Neural progenitor cell (in vitro differentiated cells): Measurements from ENCODE around the gene ZNG1B. TPM values are rescaled to one million over a fixed set of nuclear protein-coding genes. Genes with fewer than 3 reads are reported as not detected.
"Not testable (repeated sequence)": the region's sequence is repeated elsewhere in the genome, so short reads cannot be mapped to it uniquely, and the experiment has no call there.

Experiments
- DNase-seq: peaks from one replicate; pipeline ENCODE4 v3.0.0-alpha.2; 2016; ENCODE audit warnings: low spot score
- H2AFZ ChIP-seq: fragments of 200-600 bp; sonication (generic); replicated peaks from 2 replicates; pipeline ENCODE4 v1.6.1; 2016; ENCODE audit warnings: antibody characterized with exemption
- H3F3A ChIP-seq: fragments of 200-600 bp; sonication (generic); 2 replicates; pipeline ENCODE4 v1.6.1; 2016; ENCODE audit warnings: antibody characterized with exemption, low read depth
- H3K27ac ChIP-seq: fragments of 200-600 bp; sonication (generic); 2 replicates; pipeline ENCODE4 v1.5.1; 2016; ENCODE audit warnings: mild to moderate bottlenecking
- H3K27me3 ChIP-seq: fragments of 200-600 bp; sonication (generic); 2 replicates; pipeline ENCODE4 v1.6.1; 2016; ENCODE audit warnings: mild to moderate bottlenecking, moderate library complexity
- H3K36me3 ChIP-seq: fragments of 200-600 bp; sonication (generic); 2 replicates; pipeline ENCODE4 v1.5.1; 2016
- H3K4me1 ChIP-seq: fragments of 200-600 bp; sonication (generic); 2 replicates; pipeline ENCODE4 v1.6.1; 2016; ENCODE audit warnings: mixed run types
- H3K4me2 ChIP-seq: fragments of 200-600 bp; sonication (generic); 2 replicates; pipeline ENCODE4 v1.6.1; 2016
- H3K4me3 ChIP-seq: fragments of 200-600 bp; sonication (generic); 2 replicates; pipeline ENCODE4 v1.5.1; 2016
- H3K79me2 ChIP-seq: fragments of 200-600 bp; sonication (generic); 2 replicates; pipeline ENCODE4 v1.6.1; 2016; ENCODE audit warnings: low read depth
- H3K9ac ChIP-seq: fragments of 200-600 bp; sonication (generic); 2 replicates; pipeline ENCODE4 v1.6.1; 2016
- H3K9me3 ChIP-seq: fragments of 200-600 bp; sonication (generic); 2 replicates; pipeline ENCODE4 v1.5.1; 2016; ENCODE audit warnings: low read depth
- H4K20me1 ChIP-seq: fragments of 200-600 bp; sonication (generic); 2 replicates; pipeline ENCODE4 v1.6.1; 2016; ENCODE audit warnings: low read depth
- H3K27ac Mint-ChIP-seq: 3 replicates; pipeline ENCODE4 v1.8.0; 2021; ENCODE audit warnings: mixed read lengths
- H3K27me3 Mint-ChIP-seq: 2 replicates; pipeline ENCODE4 v1.8.0; 2022; ENCODE audit warnings: low read depth, mild to moderate bottlenecking, inconsistent platforms, moderate library complexity, mixed read lengths; ENCODE audit not compliant: insufficient read depth
- H3K36me3 Mint-ChIP-seq: 3 replicates; pipeline ENCODE4 v1.8.0; 2021; ENCODE audit warnings: mixed read lengths
- H3K4me1 Mint-ChIP-seq: 3 replicates; pipeline ENCODE4 v1.8.0; 2021; ENCODE audit warnings: mixed read lengths
- H3K4me3 Mint-ChIP-seq: 3 replicates; pipeline ENCODE4 v1.8.0; 2021; ENCODE audit warnings: mild to moderate bottlenecking, moderate library complexity, mixed read lengths
- H3K9me3 Mint-ChIP-seq: 3 replicates; pipeline ENCODE4 v1.8.0; 2020; ENCODE audit warnings: mixed read lengths
- total RNA-seq: library from RNA; depleted of rRNA; stranded (reverse); fragments of >200 nt; gene quantifications from 2 replicates; pipeline ENCODE4 v1.2.3, GENCODE V29; 2015; ENCODE audit warnings: low replicate concordance

ZNG1B gene
- total RNA-seq, 1 donor from 2014 or later, result 68.9 TPM

GRCh38 chr2:113520837-113521236 is 83.3 kb downstream of the ZNG1B start:
- H3K27ac Mint-ChIP-seq, H3K4me3 ChIP-seq, H3K9ac ChIP-seq, H3F3A ChIP-seq, H3K27me3 Mint-ChIP-seq, DNase-seq, H3K4me2 ChIP-seq, H3K4me1 ChIP-seq, H3K9me3 ChIP-seq, H3K4me1 Mint-ChIP-seq, H2AFZ ChIP-seq, H4K20me1 ChIP-seq, H3K27ac ChIP-seq, H3K27me3 ChIP-seq, H3K9me3 Mint-ChIP-seq, H3K4me3 Mint-ChIP-seq, H3K79me2 ChIP-seq, H3K36me3 Mint-ChIP-seq, H3K36me3 ChIP-seq: not testable (repeated sequence)

GRCh38 chr2:113521492-113521891 is 84.0 kb downstream of the ZNG1B start:
- H3K4me1 ChIP-seq, H3K27ac ChIP-seq, H3K4me2 ChIP-seq, DNase-seq, H3F3A ChIP-seq, H3K79me2 ChIP-seq, H2AFZ ChIP-seq, H3K27me3 ChIP-seq, H3K27ac Mint-ChIP-seq, H3K36me3 Mint-ChIP-seq, H3K36me3 ChIP-seq, H3K4me1 Mint-ChIP-seq, H3K9ac ChIP-seq, H3K4me3 ChIP-seq, H4K20me1 ChIP-seq, H3K9me3 Mint-ChIP-seq, H3K9me3 ChIP-seq, H3K4me3 Mint-ChIP-seq, H3K27me3 Mint-ChIP-seq: not testable (repeated sequence)

- not testable (repeated sequence) for H2AFZ ChIP-seq, H3K27me3 Mint-ChIP-seq, H3K4me3 Mint-ChIP-seq, DNase-seq, H3F3A ChIP-seq, H3K4me1 ChIP-seq, H3K9ac ChIP-seq, H3K27ac ChIP-seq, H3K36me3 Mint-ChIP-seq, H3K79me2 ChIP-seq, H3K4me1 Mint-ChIP-seq, H3K4me2 ChIP-seq, H4K20me1 ChIP-seq, H3K27ac Mint-ChIP-seq, H3K9me3 ChIP-seq, H3K4me3 ChIP-seq, H3K36me3 ChIP-seq, H3K9me3 Mint-ChIP-seq
- peaks cover 13% of the 10 kb centered on the region for H3K27me3 ChIP-seq
Measured at GRCh38 chr2:113524986-113525385, 87.5 kb downstream of the ZNG1B start.

- not testable (repeated sequence) for H3K9me3 ChIP-seq, H3K9me3 Mint-ChIP-seq, H2AFZ ChIP-seq, H3K4me1 Mint-ChIP-seq, H3K27me3 Mint-ChIP-seq, H3K4me3 Mint-ChIP-seq, H3K27ac ChIP-seq, H3F3A ChIP-seq, H3K79me2 ChIP-seq, H3K27ac Mint-ChIP-seq, H3K36me3 Mint-ChIP-seq, H3K4me2 ChIP-seq, H3K36me3 ChIP-seq, H3K4me3 ChIP-seq, DNase-seq, H3K9ac ChIP-seq, H3K4me1 ChIP-seq, H4K20me1 ChIP-seq
- peaks cover 30% of the 10 kb centered on the region for H3K27me3 ChIP-seq
Measured at GRCh38 chr2:113527350-113528045, 90.0 kb downstream of the ZNG1B start.

- not testable (repeated sequence) for H3K9me3 Mint-ChIP-seq, H3K36me3 Mint-ChIP-seq, H3K27me3 Mint-ChIP-seq
Measured at GRCh38 chr2:113528126-113528525, 90.6 kb downstream of the ZNG1B start.

GRCh38 chr2:113528904-113529303 is 91.4 kb downstream of the ZNG1B start:
- H3K4me1 Mint-ChIP-seq, H4K20me1 ChIP-seq, H3K27me3 Mint-ChIP-seq, H3K4me2 ChIP-seq, H3K9me3 Mint-ChIP-seq, H3F3A ChIP-seq, H3K36me3 ChIP-seq, H3K9me3 ChIP-seq, DNase-seq, H2AFZ ChIP-seq, H3K27ac ChIP-seq, H3K9ac ChIP-seq, H3K36me3 Mint-ChIP-seq, H3K4me1 ChIP-seq, H3K4me3 Mint-ChIP-seq, H3K4me3 ChIP-seq, H3K79me2 ChIP-seq, H3K27ac Mint-ChIP-seq: not testable (repeated sequence)
- H3K27me3 ChIP-seq, result peaks cover 43% of the 10 kb centered on the region

More at GRCh38 chr2:113528126-113528525, 90.6 kb downstream of the ZNG1B start:
- H3K9me3 ChIP-seq, H3K36me3 ChIP-seq, H3K9ac ChIP-seq, H3K4me2 ChIP-seq, H3K4me3 ChIP-seq, H3K4me1 Mint-ChIP-seq, DNase-seq, H3K4me3 Mint-ChIP-seq, H3K79me2 ChIP-seq, H3F3A ChIP-seq, H3K27ac Mint-ChIP-seq, H4K20me1 ChIP-seq, H3K4me1 ChIP-seq, H3K27ac ChIP-seq, H2AFZ ChIP-seq: not testable (repeated sequence)
- peaks cover 35% of the 10 kb centered on the region for H3K27me3 ChIP-seq

- not testable (repeated sequence) for H3K36me3 Mint-ChIP-seq, H3K9me3 Mint-ChIP-seq, H3K4me2 ChIP-seq, H4K20me1 ChIP-seq, H3K4me1 ChIP-seq, H3K27ac ChIP-seq, H3F3A ChIP-seq, H3K4me1 Mint-ChIP-seq, H3K79me2 ChIP-seq, DNase-seq, H3K27ac Mint-ChIP-seq, H3K9me3 ChIP-seq, H3K9ac ChIP-seq, H3K36me3 ChIP-seq, H3K27me3 Mint-ChIP-seq, H2AFZ ChIP-seq, H3K4me3 Mint-ChIP-seq, H3K4me3 ChIP-seq
- peaks cover 64% of the 10 kb centered on the region for H3K27me3 ChIP-seq
Measured at GRCh38 chr2:113532991-113533390, 95.5 kb downstream of the ZNG1B start.

GRCh38 chr2:113536573-113536972 is 99.1 kb downstream of the ZNG1B start:
- not testable (repeated sequence) for H2AFZ ChIP-seq, H3K9me3 Mint-ChIP-seq, H3K79me2 ChIP-seq, H3K4me3 Mint-ChIP-seq, H3K9me3 ChIP-seq, H4K20me1 ChIP-seq, H3K9ac ChIP-seq, H3K36me3 ChIP-seq, DNase-seq, H3K27ac ChIP-seq, H3F3A ChIP-seq, H3K4me1 Mint-ChIP-seq, H3K36me3 Mint-ChIP-seq, H3K27me3 Mint-ChIP-seq, H3K4me1 ChIP-seq, H3K4me2 ChIP-seq, H3K4me3 ChIP-seq, H3K27ac Mint-ChIP-seq
- H3K27me3 ChIP-seq, result peaks cover 67% of the 10 kb centered on the region
